GM12878 (cell line): ENCODE data around the gene PYGM. TPM values are rescaled to one million over a fixed set of nuclear protein-coding genes. Genes with fewer than 3 reads are reported as not detected.

Experiments used
- ATF2 ChIP-seq: IDR thresholded peaks from 2 replicates; pipeline ENCODE4 v1.6.1; 2012; ENCODE audit warnings: low read length, inconsistent platforms
- BACH1 ChIP-seq: fragments of 450-650 bp; IDR thresholded peaks from 2 replicates; pipeline ENCODE4 v1.6.1; 2017; ENCODE audit warnings: mild to moderate bottlenecking, borderline replicate concordance
- BCLAF1 ChIP-seq: fragments of 450-650 bp; IDR thresholded peaks from 2 replicates; pipeline ENCODE4 v1.6.1; 2017; ENCODE audit warnings: antibody characterized with exemption, mild to moderate bottlenecking, moderate library complexity
- BMI1 ChIP-seq: fragments of 450-650 bp; IDR thresholded peaks from 2 replicates; pipeline ENCODE4 v1.6.1; 2016; ENCODE audit warnings: mild to moderate bottlenecking, moderate library complexity, borderline replicate concordance
- CHD1 ChIP-seq: IDR thresholded peaks from 2 replicates; pipeline ENCODE4 v1.6.1; 2012; ENCODE audit warnings: low read depth, low read length, improper control_type of control experiment
- E2F8 ChIP-seq: fragments of 450-650 bp; IDR thresholded peaks from 2 replicates; pipeline ENCODE4 v1.6.1; 2018; ENCODE audit warnings: mild to moderate bottlenecking, low read depth, moderate library complexity; ENCODE audit not compliant: partially characterized antibody
- GABPA ChIP-seq: IDR thresholded peaks from 2 replicates; pipeline ENCODE4 v1.6.1; 2014; ENCODE audit warnings: antibody characterized with exemption, low read depth, mild to moderate bottlenecking, inconsistent platforms
- HDGF ChIP-seq: fragments of 450-650 bp; IDR thresholded peaks from 2 replicates; pipeline ENCODE4 v1.6.1; 2016; ENCODE audit warnings: antibody characterized with exemption
- JUND ChIP-seq: IDR thresholded peaks from 2 replicates; pipeline ENCODE4 v1.6.1; 2012; ENCODE audit warnings: low read depth, mild to moderate bottlenecking, low read length, improper control_type of control experiment, moderate library complexity
- MXI1 ChIP-seq: fragments of 150-350 bp; IDR thresholded peaks from 2 replicates; pipeline ENCODE4 v1.6.1; 2011; ENCODE audit warnings: low read depth, mild to moderate bottlenecking, inconsistent platforms, low read length, improper control_type of control experiment
- NFYA ChIP-seq: IDR thresholded peaks from 2 replicates; pipeline ENCODE4 v1.6.1; 2011; ENCODE audit warnings: low read depth, mild to moderate bottlenecking, low read length, improper control_type of control experiment, borderline replicate concordance
- NR2C2 ChIP-seq: IDR thresholded peaks from 2 replicates; pipeline ENCODE4 v1.6.1; 2011; ENCODE audit warnings: borderline replicate concordance, low read depth; ENCODE audit not compliant: control insufficient read depth, insufficient read length
- RCOR1 ChIP-seq: conservative IDR thresholded peaks from 2 replicates; pipeline ENCODE4 v1.6.1; 2012; ENCODE audit warnings: low read depth, low read length, improper control_type of control experiment
- SMAD1 ChIP-seq: fragments of 450-650 bp; IDR thresholded peaks from 2 replicates; pipeline ENCODE4 v1.6.1; 2018; ENCODE audit warnings: mild to moderate bottlenecking, low read depth; ENCODE audit not compliant: partially characterized antibody
- SMC3 ChIP-seq: IDR thresholded peaks from 2 replicates; pipeline ENCODE4 v1.6.1; 2011; ENCODE audit warnings: low read length, improper control_type of control experiment, borderline replicate concordance
- STAT1 ChIP-seq: fragments of 450-650 bp; conservative IDR thresholded peaks from 2 replicates; pipeline ENCODE4 v1.6.1; 2014; ENCODE audit warnings: antibody characterized with exemption, mild to moderate bottlenecking
- SUPT20H ChIP-seq: IDR thresholded peaks from 2 replicates; pipeline ENCODE4 v1.6.1; 2011; ENCODE audit warnings: low read depth, mild to moderate bottlenecking, low read length, moderate library complexity, borderline replicate concordance; ENCODE audit not compliant: control insufficient read depth
- TAF1 ChIP-seq: IDR thresholded peaks from 2 replicates; pipeline ENCODE4 v1.6.1; 2011; ENCODE audit warnings: mild to moderate bottlenecking, low read depth, low read length, borderline replicate concordance
- ZBTB33 ChIP-seq: fragments of 450-650 bp; IDR thresholded peaks from 2 replicates; pipeline ENCODE4 v1.6.1; 2017; ENCODE audit warnings: mild to moderate bottlenecking
- polyA plus RNA-seq, 11 experiments: library from polyadenylated mRNA; depleted of rRNA in 4 of 11; unstranded in 6 of 11; stranded (reverse) in 5 of 11; fragments of >200 nt; fragmentation: Nextera tagmentation in 4 of 11; fragmentation: Illumina TruSeq in 1 of 11; extraction: Ambion mirVana in 4 of 11; extraction: Trizol in 1 of 11; gene quantifications; 1 replicate in 1 of 11; 2 replicates in 10 of 11; pipeline versions ENCODE4 v1.2.1 to v1.2.3, GENCODE V29; 2011 to 2016; ENCODE audit warnings: inconsistent platforms in 2 of 11, missing spikeins in 2 of 11, low read depth in 1 of 11
- total RNA-seq, 4 experiments: library from RNA; depleted of rRNA in 3 of 4; stranded (reverse); fragments of >200 nt in 3 of 4; fragmentation: Illumina TruSeq in 1 of 4; extraction: Trizol in 1 of 4; gene quantifications; 2 replicates each; pipeline versions ENCODE4 v1.2.1 to v1.2.3, GENCODE V29; 2013 to 2021

Gene PYGM
- total and polyA plus RNA-seq, 10 of the 15 experiments (the other 5 are each of a cell fraction or from before 2014, with no cell fraction given): 0.04 to 3.7 (median 0.27) TPM; not detected in 1

GRCh38 chr11:64772303-64773018 lies 12.7 kb upstream of the PYGM start (continued):
- TF ChIP-seq ATF2 (peak; percentile 34; the same call in 1 of the 2 replicates), BCLAF1 (no peak), NFYA (no peak), RCOR1 (no peak), SMAD1 (no peak), E2F8 (no peak), TAF1 (no peak), ZBTB33 (no peak), SUPT20H (no peak), GABPA (no peak), BACH1 (no peak), STAT1 (no peak), CHD1 (no peak), JUND (no peak), SMC3 (no peak), NR2C2 (no peak), MXI1 (no peak), HDGF (no peak), BMI1 (no peak)
